HG02852 (cell line): Measurements from ENCODE around the gene NDUFA1.
"Not testable (repeated sequence)": the region's sequence is repeated elsewhere in the genome, so short reads cannot be mapped to it uniquely, and the experiment has no call there.

ENCODE experiments used
- ATAC-seq: cut with Tn5 transposase; IDR thresholded peaks from one replicate; pipeline ENCODE4 v1.9.1; 2021; ENCODE audit warnings: mild to moderate bottlenecking, moderate library complexity; ENCODE audit not compliant: unreplicated experiment

The NDUFA1 gene

GRCh38 chrX:119871599-119872395 lies at the start of gene NDUFA1, which contains the start of gene RNF113A:
Gene NDUFA1 (plus strand): TSS chrX:119871832. CDS start chrX:119871912, 80 bp downstream.
Gene RNF113A (minus strand): TSS chrX:119871733. CDS start chrX:119871613, 120 bp downstream.
- peak; percentile 88 for ATAC-seq

DNA sequence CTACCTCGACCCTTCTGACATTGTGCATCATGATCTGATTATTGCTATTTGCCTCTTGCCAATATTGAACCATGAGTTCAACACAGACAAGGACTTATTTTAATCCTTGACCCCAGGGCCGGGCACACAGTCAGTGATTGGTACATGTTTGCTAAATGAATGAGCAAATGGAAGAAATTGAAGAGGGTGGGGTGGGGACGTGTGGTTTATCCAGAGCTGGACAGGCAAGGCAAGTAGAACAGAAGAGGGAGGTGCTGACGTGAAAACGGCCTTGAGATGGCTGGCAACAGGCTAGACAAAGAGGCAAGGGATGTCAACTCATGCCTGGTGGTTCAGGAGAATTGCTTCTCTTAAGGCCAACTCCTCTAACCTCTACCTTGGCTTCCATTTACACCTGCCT lies 47.4 kb upstream of the NDUFA1 start:
- ATAC-seq: not testable (repeated sequence)

GRCh38 chrX:119826399-119826959 lies 45.2 kb upstream of the NDUFA1 start:
- no peak for ATAC-seq

DNA sequence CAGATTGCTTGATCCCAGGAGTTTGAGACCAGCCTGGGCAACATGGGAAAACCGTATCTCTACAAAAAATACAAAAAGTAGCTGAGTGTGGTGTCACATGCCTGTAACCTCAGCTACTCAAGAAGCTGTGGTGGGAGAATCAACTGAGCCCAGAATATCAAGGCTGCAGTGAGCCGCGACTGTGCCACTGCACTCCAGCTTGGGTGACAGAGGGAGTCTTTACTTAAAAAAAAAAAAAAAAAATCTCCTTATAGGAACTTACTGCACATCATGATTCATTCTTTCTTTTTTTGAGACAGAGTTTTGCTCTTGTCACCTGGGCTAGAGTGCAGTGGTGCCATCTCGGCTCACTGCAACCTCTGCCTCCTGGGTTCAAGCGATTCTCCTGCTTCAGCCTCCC lies 43.2 kb upstream of the NDUFA1 start:
- ATAC-seq: no peak

DNA sequence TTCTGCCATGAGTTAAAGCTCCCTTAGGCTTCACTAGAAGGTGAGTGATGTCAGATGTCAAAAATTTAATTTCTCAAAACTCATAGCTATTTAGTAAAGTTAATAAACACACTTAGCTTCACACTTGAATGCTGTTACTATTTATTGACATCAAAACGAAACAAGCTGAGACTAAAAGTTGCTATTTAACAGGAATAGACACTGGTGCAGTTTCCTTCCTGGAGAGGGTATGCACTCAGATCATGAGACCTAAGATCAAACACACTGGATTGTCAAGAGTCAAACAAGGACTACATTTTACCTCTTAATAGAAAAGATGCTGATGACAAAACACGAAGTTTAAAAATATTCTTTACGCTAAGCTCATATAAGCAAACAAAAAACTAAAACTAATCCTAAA lies 37.7 kb upstream of the NDUFA1 start:
- no peak for ATAC-seq

DNA sequence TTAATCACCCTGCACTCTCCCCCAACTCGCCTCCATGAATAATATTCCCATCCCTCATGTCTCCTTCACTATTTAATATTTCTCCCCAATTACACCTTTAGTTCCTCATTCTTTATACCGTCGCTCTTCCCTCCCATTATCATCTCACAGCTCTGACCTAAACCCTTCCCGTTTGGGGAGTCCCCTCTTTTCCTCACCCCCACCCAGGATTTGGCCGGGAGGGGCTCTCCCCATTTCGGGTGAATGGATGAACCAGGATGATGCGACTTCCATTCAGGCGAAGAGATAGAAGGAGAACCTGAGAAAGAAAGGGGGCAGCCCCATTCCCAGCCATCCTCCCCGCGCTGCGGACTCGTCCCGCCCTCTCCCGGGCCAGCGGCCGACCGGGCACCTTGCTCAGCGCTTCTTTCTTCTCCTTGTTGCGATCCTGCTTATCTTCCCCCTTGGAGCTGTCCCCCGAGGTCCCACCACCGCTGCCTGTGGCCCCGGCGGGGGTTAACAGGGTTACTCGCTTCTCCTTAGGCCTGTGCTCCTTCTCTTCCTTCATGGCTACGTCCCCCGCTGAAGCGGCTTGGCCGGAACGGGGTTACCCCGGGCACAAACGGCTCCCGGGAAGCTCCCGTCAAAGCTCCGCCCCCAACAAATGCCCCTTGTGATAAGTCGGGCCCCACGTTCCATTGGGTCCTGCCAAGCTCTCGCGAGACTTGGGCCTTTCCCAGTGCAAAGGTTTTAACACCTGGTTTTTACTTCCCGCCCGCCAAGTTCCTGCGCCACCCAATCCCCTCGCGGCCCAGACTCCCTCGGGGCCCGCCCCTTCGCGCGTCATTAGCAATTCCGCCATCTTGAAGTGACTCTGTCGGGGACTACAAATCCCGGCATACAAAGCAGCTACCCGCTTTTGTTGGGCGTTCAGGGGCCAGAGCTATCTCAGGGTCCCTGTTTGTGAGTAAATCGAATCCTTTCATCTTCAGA lies 19.0 kb upstream of the NDUFA1 start, which contains the start of gene UPF3B:
TSS of gene UPF3B (minus strand) at position 582 of the 972 bp plus-strand sequence. CDS start at position 547, 35 bp downstream.
- peak; percentile 98 for ATAC-seq

- ATAC-seq: no peak
Observed at GRCh38 chrX:119853444-119853843, 18.2 kb upstream of the NDUFA1 start.

GRCh38 chrX:119870626-119871131 lies 953 bp upstream of the NDUFA1 start:
- ATAC-seq: peak; percentile 5

DNA sequence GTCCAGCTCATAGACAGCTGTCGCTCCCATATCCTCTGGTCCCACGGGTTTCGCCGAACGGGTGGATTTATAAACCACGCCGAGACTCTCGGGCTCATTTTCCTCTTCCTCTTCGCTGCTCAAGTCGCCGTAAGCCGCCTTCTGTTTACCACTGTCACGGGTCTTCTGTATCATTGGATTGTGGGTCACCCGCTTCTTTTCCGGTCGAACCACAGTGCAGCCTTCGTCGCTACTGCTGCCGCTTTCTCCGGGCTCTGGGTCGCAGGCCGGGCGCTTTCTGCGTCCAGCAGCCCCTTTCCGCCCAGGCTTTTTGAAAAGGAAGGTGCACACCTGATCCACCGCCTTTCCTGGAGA lies 410 bp upstream of the NDUFA1 start:
- peak; percentile 48 for ATAC-seq

DNA sequence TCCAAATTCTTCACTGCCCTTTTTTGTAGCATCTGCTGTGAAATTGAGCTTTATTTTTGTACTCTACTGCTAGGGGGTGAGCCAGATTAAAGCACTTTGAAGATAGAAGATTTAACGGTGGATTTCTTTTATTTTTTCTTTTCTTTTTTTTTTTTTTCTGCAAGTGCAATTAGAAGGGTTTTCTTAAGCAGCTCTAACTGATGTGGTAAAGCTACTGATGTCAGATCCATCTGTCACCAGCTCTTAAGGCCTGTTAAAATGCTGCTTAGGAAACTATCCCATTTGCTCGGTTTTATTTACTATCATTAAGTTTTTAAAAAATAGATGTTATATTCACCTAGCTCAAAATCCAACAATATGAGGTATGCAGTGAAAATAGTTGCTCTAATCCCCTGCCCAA lies 7.1 kb downstream of the NDUFA1 start:
- ATAC-seq: no peak

- ATAC-seq: no peak
Observed at GRCh38 chrX:119880076-119880475, 8.4 kb downstream of the NDUFA1 start.

GRCh38 chrX:119880552-119881437 lies 9.2 kb downstream of the NDUFA1 start:
- ATAC-seq: peak; percentile 89

DNA sequence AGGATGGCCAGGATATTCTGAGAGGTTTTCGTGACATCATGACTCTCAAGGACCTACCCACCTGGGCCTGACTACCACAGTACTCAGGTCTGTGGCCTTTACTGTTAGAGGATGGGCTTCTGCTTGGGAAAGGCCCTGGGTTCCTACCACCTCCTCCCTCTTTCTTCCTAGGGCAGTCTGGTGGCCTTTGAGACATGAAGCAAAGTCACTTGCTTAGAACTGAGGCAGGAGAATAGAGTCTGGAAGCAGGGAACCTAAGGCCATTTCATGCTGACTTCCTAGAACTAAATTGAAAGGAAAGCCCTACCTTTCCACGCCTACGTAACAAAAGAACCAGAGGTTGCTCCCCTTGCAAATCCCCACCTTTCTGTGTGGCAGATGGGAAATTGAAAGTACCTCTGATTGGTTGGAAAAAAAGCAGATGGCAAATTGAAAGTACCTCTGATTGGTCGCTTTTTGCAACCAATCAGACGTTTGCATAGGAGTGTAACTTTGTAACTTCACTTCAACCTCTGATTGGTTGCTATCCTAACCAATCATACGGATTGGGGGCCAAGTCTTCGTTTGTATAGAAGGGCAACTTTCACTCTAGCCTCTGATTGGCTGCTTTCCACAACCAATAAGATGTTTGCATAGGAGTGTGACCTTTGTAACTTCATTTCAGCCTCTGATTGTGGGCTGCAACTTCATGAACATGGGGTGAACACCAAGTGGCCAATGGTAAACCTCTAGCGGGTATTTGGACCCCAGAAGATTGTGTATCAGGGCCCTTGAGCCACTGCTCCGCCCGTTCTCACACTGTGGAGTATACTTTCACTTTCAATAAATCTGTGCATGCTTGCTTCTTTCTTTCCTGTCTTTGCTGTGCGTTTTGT lies 14.2 kb downstream of the NDUFA1 start:
- ATAC-seq: no peak

DNA sequence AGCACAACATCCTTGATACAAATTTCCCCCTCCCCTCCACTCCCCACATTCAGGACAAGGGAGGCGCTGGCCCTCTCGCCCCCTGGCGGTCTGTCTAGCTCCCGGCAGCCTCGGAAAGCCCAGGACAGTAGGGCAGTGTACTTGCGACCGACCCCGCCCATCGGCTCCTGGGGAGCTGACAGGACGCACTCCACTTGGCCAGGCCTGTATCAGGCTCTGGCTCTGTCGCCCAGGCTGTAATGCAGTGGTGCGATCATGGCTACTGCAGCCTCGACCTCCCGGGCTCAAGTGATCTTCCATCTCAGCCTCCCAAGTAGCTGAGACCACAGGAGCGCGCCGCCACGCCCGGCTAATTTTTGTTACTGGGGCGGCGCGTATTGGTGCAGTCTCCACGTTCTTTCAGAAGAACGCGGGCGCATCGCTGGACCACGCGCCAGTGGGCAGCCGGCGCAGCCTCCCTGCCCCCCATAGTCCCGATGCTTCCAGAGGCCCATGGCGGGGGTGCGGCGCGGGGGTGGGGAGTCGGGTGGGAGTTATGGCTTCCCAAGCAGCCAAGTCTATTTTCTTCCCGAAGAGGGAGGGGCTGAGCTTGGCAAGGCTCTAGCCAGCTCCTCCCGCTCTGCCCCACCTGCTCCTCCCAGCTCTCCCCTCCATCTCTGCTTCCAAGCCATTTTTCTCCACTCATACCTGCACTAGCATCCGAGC lies 16.2 kb downstream of the NDUFA1 start:
- peak; percentile 77 for ATAC-seq

DNA sequence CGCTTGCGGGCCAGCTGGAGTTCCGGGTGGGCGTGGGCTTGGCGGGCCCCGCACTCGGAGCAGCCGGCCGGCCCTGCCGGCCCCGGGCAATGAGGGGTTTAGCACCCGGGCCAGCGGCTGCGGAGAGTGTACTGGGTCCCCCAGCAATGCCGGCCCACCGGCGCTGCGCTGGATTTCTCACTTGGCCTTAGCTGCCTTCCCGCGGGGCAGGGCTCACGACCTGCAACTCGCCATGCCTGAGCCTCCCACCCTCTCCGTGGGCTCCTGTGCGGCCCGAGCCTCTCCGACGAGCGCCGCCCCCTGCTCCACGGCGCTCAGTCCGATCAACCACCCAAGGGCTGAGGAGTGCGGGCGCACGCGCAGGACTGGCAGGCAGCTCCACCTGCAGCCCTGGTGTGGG lies 19.0 kb downstream of the NDUFA1 start:
- not testable (repeated sequence) for ATAC-seq

GRCh38 chrX:119891961-119892692 lies 20.5 kb downstream of the NDUFA1 start:
- ATAC-seq: not testable (repeated sequence)

DNA sequence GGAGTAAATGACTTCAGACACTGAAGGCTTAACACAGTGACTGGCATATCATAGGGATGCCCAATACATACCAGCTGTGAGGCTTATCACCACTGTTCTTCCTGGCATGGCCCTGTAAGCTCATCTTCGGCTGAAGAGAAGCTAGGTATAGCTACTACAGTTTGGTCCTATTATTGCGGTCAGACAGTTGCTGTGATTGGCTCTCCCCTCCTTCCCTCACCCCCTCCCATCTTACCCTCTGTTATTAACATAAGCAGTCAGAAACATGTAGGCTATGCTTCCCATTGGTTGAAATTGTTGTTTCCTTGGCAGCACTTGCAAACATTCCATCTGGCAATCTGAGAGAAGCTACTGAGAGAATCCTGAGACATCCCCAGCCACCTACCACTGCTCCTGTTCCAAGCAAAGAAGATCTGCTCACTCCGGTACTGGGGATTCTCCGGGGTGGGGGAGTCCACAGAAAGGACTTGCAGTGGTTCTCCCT lies 24.3 kb downstream of the NDUFA1 start, which contains the start of gene AKAP14:
TSS of gene AKAP14 (plus strand) at position 51 of the 484 bp plus-strand sequence. CDS start 7,331 bp downstream, outside the sequence.
- no peak for ATAC-seq
